Esophagus squamous epithelium (tissue), 5 donors: ENCODE measurements around the gene SH3BP2. TPM values are rescaled to one million over a fixed set of nuclear protein-coding genes. Genes with fewer than 3 reads are reported as not detected.

Experiments used
- DNase-seq: peaks from one replicate; lab custom pipeline; 2025; lab: John Stamatoyannopoulos, UW
- H3K27ac ChIP-seq, 4 donors: fragments of 200-600 bp; sonication (generic); one replicate each; pipeline ENCODE4 v1.5.1; 2016 to 2019; ENCODE audit warnings: mild to moderate bottlenecking in 1 of 4
- H3K27me3 ChIP-seq, 4 donors: fragments of 200-600 bp; sonication (generic); 1 replicate in 3 of 4; 2 replicates in 1 of 4; pipeline versions ENCODE4 v1.5.1 to v1.6.0; 2017 to 2021; ENCODE audit warnings: antibody characterized with exemption in 1 of 4
- H3K36me3 ChIP-seq, 3 donors: fragments of 200-600 bp; sonication (generic); one replicate each; pipeline ENCODE4 v1.5.1; 2016 to 2019
- H3K4me1 ChIP-seq, 3 donors: fragments of 200-600 bp; sonication (generic); one replicate each; pipeline ENCODE4 v1.5.1; 2017 to 2019
- H3K4me3 ChIP-seq, 4 donors: fragments of 200-600 bp; sonication (generic); 1 replicate in 3 of 4; 2 replicates in 1 of 4; pipeline ENCODE4 v1.5.1; 2016 to 2019; ENCODE audit warnings: mild to moderate bottlenecking in 2 of 4, moderate library complexity in 1 of 4
- H3K9me3 ChIP-seq, 3 donors: fragments of 200-600 bp; sonication (generic); one replicate each; pipeline ENCODE4 v1.5.1; 2016 to 2019
- POLR2A ChIP-seq, 4 donors: fragments of 450-650 bp; IDR thresholded peaks; one replicate each; pipeline ENCODE4 v1.6.1; 2017; ENCODE audit warnings: antibody characterized with exemption in 4 of 4, mild to moderate bottlenecking in 4 of 4, moderate library complexity in 3 of 4
- WGBS, 2 donors: methylation state at CpG; one replicate each; pipeline ENCODE4 v1.1.5; 2018; 5-methylcytosine and 5-hydroxymethylcytosine counted together
- intact Hi-C: fragments of 100-400 bp; cut with DNase I; formaldehyde crosslinking; loops from one replicate; pipeline ENCODE4 v1.15.0; 2022
- total RNA-seq, 4 donors: library from RNA; depleted of rRNA; stranded (reverse); fragments of >200 nt; gene quantifications; one replicate each; pipeline ENCODE4 v1.1.0, GENCODE V29; 2016
- TF ChIP-seq, protein P1 (sequence below), 6 experiments: fragments of 450-650 bp in 4 of 6; fragments of 200-600 bp in 2 of 6; sonication (generic) in 2 of 6; IDR thresholded peaks; one replicate each; pipeline ENCODE4 v1.5.1; 2016 to 2019; ENCODE audit warnings: antibody characterized with exemption in 6 of 6, mild to moderate bottlenecking in 4 of 6, moderate library complexity in 4 of 6
- donor health status: DM: yes; HTN: yes; CAD: no.

SH3BP2 gene
- total RNA-seq, 4 donors from 2014 or later, result 13.5 to 36.8 (median 34.0) TPM

DNA sequence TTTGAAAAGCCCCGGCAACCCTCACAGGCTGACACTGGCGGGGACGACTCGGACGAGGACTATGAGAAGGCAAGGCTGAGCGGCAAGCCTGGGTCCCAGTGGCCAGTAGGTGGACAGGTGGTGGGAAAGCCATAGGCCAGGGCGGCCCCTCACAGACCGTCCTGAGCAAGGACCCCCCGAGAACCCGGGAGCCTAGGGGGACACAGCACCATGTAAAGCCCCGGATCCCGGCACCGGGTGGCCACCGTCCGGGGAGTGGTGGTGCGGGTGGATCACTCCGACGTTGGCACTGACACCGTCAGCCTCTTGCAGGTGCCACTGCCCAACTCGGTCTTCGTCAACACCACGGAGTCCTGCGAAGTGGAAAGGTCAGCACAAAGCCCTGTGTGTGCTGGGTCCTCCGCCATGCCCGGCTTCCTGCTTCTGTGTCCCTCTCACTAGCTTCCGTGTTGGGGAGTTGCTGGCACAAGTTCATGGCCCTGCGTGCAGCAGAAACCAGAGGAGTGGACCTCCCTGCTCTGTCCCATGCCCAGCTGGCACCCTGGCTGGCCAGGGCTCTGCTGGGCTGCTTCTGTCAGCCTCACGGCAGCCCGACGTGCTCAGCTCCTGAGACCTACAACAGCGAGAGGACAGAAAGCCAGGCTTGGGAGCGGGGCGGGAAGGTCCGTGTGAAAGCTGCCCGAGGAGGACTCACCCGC lies 38.9 kb downstream of the SH3BP2 start:
- Histone ChIP-seq H3K27ac (no peak overlapping the region), H3K9me3 (no peaks in the 10 kb centered on the region), H3K27me3 (no peaks in the 10 kb centered on the region), H3K36me3 (peaks cover 12 to 100% (median 51%) of the 10 kb centered on the region in 3 donors), H3K4me3 (no peak overlapping the region), H3K4me1 (peaks cover 0 to 26% (median 10%) of the 10 kb centered on the region in 3 donors)
- intact Hi-C loops, result loop anchor here (10.0 kb wide), 1 partner anchor 67 kb away; no protein-coding TSS in a partner anchor
- DNase-seq, result no peak
- TF ChIP-seq, protein P1, sequence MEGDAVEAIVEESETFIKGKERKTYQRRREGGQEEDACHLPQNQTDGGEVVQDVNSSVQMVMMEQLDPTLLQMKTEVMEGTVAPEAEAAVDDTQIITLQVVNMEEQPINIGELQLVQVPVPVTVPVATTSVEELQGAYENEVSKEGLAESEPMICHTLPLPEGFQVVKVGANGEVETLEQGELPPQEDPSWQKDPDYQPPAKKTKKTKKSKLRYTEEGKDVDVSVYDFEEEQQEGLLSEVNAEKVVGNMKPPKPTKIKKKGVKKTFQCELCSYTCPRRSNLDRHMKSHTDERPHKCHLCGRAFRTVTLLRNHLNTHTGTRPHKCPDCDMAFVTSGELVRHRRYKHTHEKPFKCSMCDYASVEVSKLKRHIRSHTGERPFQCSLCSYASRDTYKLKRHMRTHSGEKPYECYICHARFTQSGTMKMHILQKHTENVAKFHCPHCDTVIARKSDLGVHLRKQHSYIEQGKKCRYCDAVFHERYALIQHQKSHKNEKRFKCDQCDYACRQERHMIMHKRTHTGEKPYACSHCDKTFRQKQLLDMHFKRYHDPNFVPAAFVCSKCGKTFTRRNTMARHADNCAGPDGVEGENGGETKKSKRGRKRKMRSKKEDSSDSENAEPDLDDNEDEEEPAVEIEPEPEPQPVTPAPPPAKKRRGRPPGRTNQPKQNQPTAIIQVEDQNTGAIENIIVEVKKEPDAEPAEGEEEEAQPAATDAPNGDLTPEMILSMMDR (IDR thresholded peaks at IDR 0.05), result no peak
- no peak for TF ChIP-seq POLR2A (IDR thresholded peaks at IDR 0.05)
- WGBS, 2 donors, result 96% methylated on average over 5 of the region's 36 CpGs

DNA sequence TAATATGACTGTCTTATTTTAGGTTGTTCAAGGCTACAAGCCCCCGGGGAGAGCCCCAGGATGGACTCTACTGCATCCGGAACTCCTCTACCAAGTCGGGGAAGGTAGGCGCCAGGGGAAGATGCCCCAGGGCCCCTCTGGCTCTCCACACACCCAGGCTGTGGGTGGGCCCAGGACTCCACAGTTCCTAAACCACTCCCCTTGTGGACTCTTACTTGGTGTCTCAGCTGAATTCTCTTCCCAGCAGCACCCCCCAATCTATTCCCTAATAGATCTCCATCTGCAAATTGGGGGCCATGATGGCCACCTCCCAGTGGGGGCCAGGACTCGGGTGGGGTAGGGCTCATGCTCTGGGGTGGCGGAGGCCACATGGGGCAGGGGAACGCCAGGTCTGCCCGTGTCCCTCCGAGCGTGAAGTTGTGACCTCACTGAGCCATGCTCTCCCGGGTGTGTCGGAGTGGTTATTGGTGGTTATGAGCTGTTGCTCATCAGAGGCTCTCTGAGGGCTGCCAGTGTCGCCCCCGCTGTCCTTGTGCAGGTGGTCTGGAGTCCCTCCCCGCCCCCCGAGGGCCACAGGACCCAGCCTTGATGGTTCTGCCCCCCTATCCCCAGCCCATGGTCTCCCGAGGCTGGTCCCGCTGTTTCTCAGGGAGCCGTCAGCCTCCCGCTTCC lies 39.6 kb downstream of the SH3BP2 start:
- Histone ChIP-seq H3K36me3 (peaks cover 12 to 93% (median 51%) of the 10 kb centered on the region in 3 donors), H3K9me3 (no peaks in the 10 kb centered on the region), H3K27me3 (no peaks in the 10 kb centered on the region), H3K4me3 (no peak overlapping the region), H3K27ac (no peak overlapping the region), H3K4me1 (peaks cover 1 to 33% (median 15%) of the 10 kb centered on the region in 3 donors)
- WGBS, 2 donors, result 92% methylated on average over 9 of the region's 20 CpGs; no CpG with 5 or more reads in 1 of the 2 donors
- intact Hi-C loops, result loop anchor here (10.0 kb wide), 1 partner anchor 68 kb away; no protein-coding TSS in a partner anchor
- DNase-seq, result no peak
- TF ChIP-seq, protein P1 (IDR thresholded peaks at IDR 0.05), result no peak
- no peak for TF ChIP-seq POLR2A (IDR thresholded peaks at IDR 0.05)

DNA sequence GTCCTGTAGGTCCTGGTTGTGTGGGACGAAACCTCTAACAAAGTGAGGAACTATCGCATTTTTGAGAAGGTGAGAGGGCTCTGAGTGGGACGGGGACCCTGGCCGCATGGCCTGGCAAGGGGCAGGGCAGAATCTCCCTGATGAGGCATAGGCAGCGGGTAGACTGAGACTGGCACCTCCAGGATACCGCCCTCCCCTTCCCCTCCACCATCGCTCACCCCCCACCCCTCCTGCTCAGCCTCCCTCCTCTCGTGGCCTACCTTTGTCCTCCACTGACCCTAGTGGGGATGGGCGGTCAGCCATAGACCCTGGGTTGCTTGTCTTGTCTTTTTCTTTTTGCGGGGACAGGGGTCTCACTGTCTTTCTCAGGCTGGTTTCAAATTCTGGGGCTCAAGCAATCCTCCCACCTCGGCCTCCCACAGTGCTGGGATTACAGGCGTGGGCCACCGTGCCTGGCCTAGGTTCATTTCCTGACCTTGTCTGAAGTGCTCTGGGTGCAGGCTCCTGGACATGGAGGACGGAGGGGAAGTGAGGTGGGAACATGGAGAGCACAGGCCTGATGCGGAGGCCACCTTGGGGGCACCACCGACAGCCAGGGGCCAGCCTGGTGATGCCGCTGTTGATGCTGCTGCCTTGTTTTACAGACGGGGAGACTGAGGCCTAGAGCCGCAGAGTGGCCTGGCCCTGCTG lies 40.2 kb downstream of the SH3BP2 start:
- peaks cover 12 to 86% (median 51%) of the 10 kb centered on the region in 3 donors for H3K36me3 ChIP-seq
- no peak for DNase-seq

DNA sequence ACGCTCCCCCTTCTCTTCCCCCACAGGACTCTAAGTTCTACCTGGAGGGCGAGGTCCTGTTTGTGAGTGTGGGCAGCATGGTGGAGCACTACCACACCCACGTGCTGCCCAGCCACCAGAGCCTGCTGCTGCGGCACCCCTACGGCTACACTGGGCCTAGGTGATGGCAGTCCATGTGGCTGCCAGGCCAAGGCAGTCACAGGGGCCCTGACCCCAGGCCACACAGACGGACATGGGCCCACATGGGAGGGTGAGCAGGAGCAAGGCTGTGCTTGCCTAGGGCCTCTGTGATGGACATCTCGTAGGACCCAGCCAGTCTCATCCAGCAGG lies 40.8 kb downstream of the SH3BP2 start:
- 100% methylated on average over 1 of the region's 7 CpGs; no CpG with 5 or more reads in 1 of the 2 donors for WGBS, 2 donors
- Histone ChIP-seq H3K4me3 (no peak overlapping the region), H3K27ac (no peak overlapping the region), H3K9me3 (no peaks in the 10 kb centered on the region), H3K36me3 (peaks cover 12 to 81% (median 47%) of the 10 kb centered on the region in 3 donors), H3K27me3 (no peaks in the 10 kb centered on the region), H3K4me1 (peaks cover 10 to 45% (median 22%) of the 10 kb centered on the region in 3 donors)
- no peak for DNase-seq
- TF ChIP-seq POLR2A (IDR thresholded peaks at IDR 0.05), result no peak
- TF ChIP-seq, protein P1 (IDR thresholded peaks at IDR 0.05), result no peak
- intact Hi-C loops, result loop anchor here (10.0 kb wide), 1 partner anchor 69 kb away; no protein-coding TSS in a partner anchor

More for the DNA sequence above, 40.2 kb downstream of the SH3BP2 start:
- H3K4me3 ChIP-seq, result no peak overlapping the region
- H3K27ac ChIP-seq, result no peak overlapping the region
- intact Hi-C loops, result loop anchor here (10.0 kb wide), 1 partner anchor 68 kb away; no protein-coding TSS in a partner anchor
- no peaks in the 10 kb centered on the region for H3K27me3 ChIP-seq
- H3K9me3 ChIP-seq, result no peaks in the 10 kb centered on the region
- TF ChIP-seq POLR2A (IDR thresholded peaks at IDR 0.05), result no peak
- TF ChIP-seq, protein P1 (IDR thresholded peaks at IDR 0.05), result no peak
- 76 to 93% methylated on average over 7 to 11 of the region's 19 CpGs for WGBS, 2 donors
- peaks cover 8 to 40% (median 21%) of the 10 kb centered on the region in 3 donors for H3K4me1 ChIP-seq
